HepG2 (cell line): ENCODE data around the gene ZNF467. TPM values are rescaled to one million over a fixed set of nuclear protein-coding genes. Genes with fewer than 3 reads are reported as not detected.

ENCODE experiments used
- ATAC-seq: fragments of 200-7000 bp; cut with Tn5 transposase; 3 replicates; pipeline ENCODE4 v1.9.1; 2020; ENCODE audit warnings: mild to moderate bottlenecking, moderate library complexity
- BruUV-seq: library from RNA; stranded (reverse); fragments of 400-500 nt; replicated peaks from 2 replicates; lab custom pipeline; 2021; lab: Mats Ljungman, UMichigan
- CTCF ChIA-PET: fragments of 300-600 bp; formaldehyde crosslinking; extraction: SDS; loops from one replicate; lab custom pipeline; 2021; ENCODE audit warnings: low total read pairs, inconsistent platforms, low intra/inter-chr PET ratio; lab: Yijun Ruan, JAX
- POLR2A ChIA-PET: fragments of 350-600 bp; sonication (Branson Sonifier 250); formaldehyde crosslinking; loops from one replicate; lab custom pipeline; 2020; ENCODE audit warnings: antibody characterized with exemption, inconsistent platforms; lab: Yijun Ruan, JAX
- DNase-seq: peaks from one replicate; pipeline ENCODE4 v3.0.0-alpha.2; 2015; ENCODE audit warnings: low spot score
- FAIRE-seq: peaks from 3 replicates; lab custom pipeline; 2011; peaks lifted over from hg19 to GRCh38; lab: Jason Lieb, UNC
- H2AFZ ChIP-seq: one replicate; pipeline ENCODE4 v1.6.1; 2011; ENCODE audit warnings: low read length, inconsistent platforms
- H3K27ac ChIP-seq: fragments of 300-600 bp; 3 replicates; pipeline ENCODE4 v1.8.0; 2011; ENCODE audit warnings: mixed run types, mild to moderate bottlenecking, mixed read lengths, low read length, inconsistent platforms; ENCODE audit not compliant: insufficient read depth; ENCODE audit errors: extremely low read length
- H3K27me3 ChIP-seq, 2 experiments: fragments of 200-600 bp in 1 of 2; 2 replicates in 1 of 2; 3 replicates in 1 of 2; pipeline versions ENCODE4 v1.6.0 to v1.8.0; 2011; ENCODE audit warnings: low read length in 2 of 2, mild to moderate bottlenecking in 2 of 2, moderate library complexity in 2 of 2, inconsistent platforms in 1 of 2; ENCODE audit not compliant: insufficient read depth in 2 of 2, control insufficient read depth in 1 of 2
- H3K36me3 ChIP-seq, 2 experiments: fragments of 200-600 bp in 1 of 2; replicated peaks in 1 of 2; 2 replicates in 1 of 2; 3 replicates in 1 of 2; pipeline versions ENCODE4 v1.5.1 to v1.8.0; 2011; ENCODE audit warnings: low read length in 2 of 2, inconsistent platforms in 1 of 2; ENCODE audit not compliant: insufficient read depth in 2 of 2, control insufficient read depth in 1 of 2
- H3K4me1 ChIP-seq: 2 replicates; pipeline ENCODE4 v1.5.1; 2012; ENCODE audit warnings: low read length, inconsistent platforms; ENCODE audit not compliant: insufficient read depth
- H3K4me2 ChIP-seq: 2 replicates; pipeline ENCODE4 v1.6.0; 2011; ENCODE audit warnings: low read depth, low read length, inconsistent platforms
- H3K4me3 ChIP-seq, 3 experiments: fragments of 200-600 bp in 1 of 3; sonication (generic), shearing (Covaris generic) in 1 of 3; replicated peaks in 1 of 3; 2 replicates each; pipeline ENCODE4 v1.5.1; 2011 to 2016; ENCODE audit warnings: low read length in 3 of 3, inconsistent platforms in 2 of 3, low read depth in 2 of 3, mild to moderate bottlenecking in 2 of 3, control low read depth in 1 of 3, mixed read lengths in 1 of 3; ENCODE audit not compliant: insufficient read depth in 1 of 3
- H3K79me2 ChIP-seq: one replicate; pipeline ENCODE4 v1.6.1; 2011; ENCODE audit warnings: low read length, inconsistent platforms; ENCODE audit not compliant: insufficient read depth
- H3K9ac ChIP-seq: 2 replicates; pipeline ENCODE4 v1.6.0; 2011; ENCODE audit warnings: mild to moderate bottlenecking, low read depth, low read length, inconsistent platforms; ENCODE audit not compliant: insufficient read depth
- H3K9me3 ChIP-seq: 2 replicates; pipeline ENCODE4 v1.5.1; 2012; ENCODE audit warnings: mild to moderate bottlenecking, low read length
- H4K20me1 ChIP-seq: 2 replicates; pipeline ENCODE4 v1.6.0; 2011; ENCODE audit warnings: inconsistent platforms, mild to moderate bottlenecking, low read length, moderate library complexity; ENCODE audit not compliant: insufficient read depth
- HMGXB4 ChIP-seq, 2 experiments: sonication (generic) in 1 of 2; formaldehyde crosslinking in 1 of 2; IDR thresholded peaks; 2 replicates each; pipeline versions ENCODE4 v1.4.0 to v1.6.1; 2018 to 2020; ENCODE audit warnings: missing genetic modification reagents in 2 of 2, borderline replicate concordance in 1 of 2, low read depth in 1 of 2, mild to moderate bottlenecking in 1 of 2, missing biosample characterization in 1 of 2
- TRAFD1 ChIP-seq: sonication (generic); formaldehyde crosslinking; IDR thresholded peaks from 2 replicates; pipeline ENCODE4 v1.5.1; 2020; ENCODE audit warnings: missing genetic modification reagents, mild to moderate bottlenecking, borderline replicate concordance
- ZNF263 ChIP-seq: sonication (generic); formaldehyde crosslinking; IDR thresholded peaks from 2 replicates; pipeline ENCODE4 v1.4.0; 2020; ENCODE audit warnings: missing genetic modification reagents
- ZNF878 ChIP-seq: sonication (generic); formaldehyde crosslinking; IDR thresholded peaks from 2 replicates; pipeline ENCODE4 v1.8.1; 2023; ENCODE audit warnings: mild to moderate bottlenecking, missing genetic modification reagents, moderate library complexity
- ZNF879 ChIP-seq: sonication (generic); formaldehyde crosslinking; IDR thresholded peaks from 2 replicates; pipeline ENCODE4 v1.8.1; 2023; ENCODE audit warnings: missing genetic modification reagents
- WGBS: methylation state at CpG from one replicate; pipeline ENCODE4 v1.1.6; 2017; ENCODE audit warnings: low lambda C conversion rate; 5-methylcytosine and 5-hydroxymethylcytosine counted together
- in situ Hi-C: cut with HindIII; loops from 2 replicates; pipeline ENCODE4 v1.10.0; 2017; ENCODE audit warnings: low pct_unique_long_range_greater_than_20kb; ENCODE audit not compliant: extremely low pct_ligation_motif_present
- intact Hi-C: fragments of 100-400 bp; cut with micrococcal nuclease; formaldehyde crosslinking; loops from one replicate; pipeline ENCODE4 v1.10.0; 2022; ENCODE audit not compliant: unreplicated experiment
- polyA plus RNA-seq, 8 experiments: library from polyadenylated mRNA; depleted of rRNA in 3 of 8; stranded (reverse) in 7 of 8; unstranded in 1 of 8; fragments of >200 nt; fragmentation: Illumina TruSeq in 4 of 8; extraction: Trizol in 4 of 8; gene quantifications; 2 replicates each; pipeline versions ENCODE4 v1.2.1 to v1.2.3, GENCODE V29; 2011 to 2016; ENCODE audit warnings: low read depth in 4 of 8, missing spikeins in 1 of 8, mixed read lengths in 1 of 8; ENCODE audit not compliant: insufficient read depth in 1 of 8
- total RNA-seq, 5 experiments: library from RNA; depleted of rRNA; stranded (reverse); fragments of >200 nt; fragmentation: Illumina TruSeq; extraction: Trizol; gene quantifications; 2 replicates each; pipeline ENCODE4 v1.2.3, GENCODE V29; 2016; ENCODE audit warnings: low read depth in 1 of 5

ZNF467 gene
- total and polyA plus RNA-seq, 2 of the 13 experiments (the other 11 are each of a cell fraction or from before 2014, with no cell fraction given), result 0.03 TPM; not detected in 1

- TF ChIP-seq HMGXB4 (CRISPR knock-in tag; IDR thresholded peaks at IDR 0.05; ENCODE audit: borderline replicate concordance in 1 of 2, low read depth in 1 of 2), result no peak
- TF ChIP-seq ZNF879, result no peak
Measured at GRCh38 chr7:149776289-149776688, 2.9 kb upstream of the ZNF467 start (continued).

GRCh38 chr7:149775176-149775556 is 1.8 kb upstream of the ZNF467 start:
- Histone ChIP-seq H2AFZ (no peak overlapping the region), H3K27me3 (peaks cover 23 to 62% of the 10 kb centered on the region in 2 experiments; a peak in 4 of 5 replicates), H3K9me3 (no peaks in the 10 kb centered on the region), H3K36me3 (no peaks in the 10 kb centered on the region), H3K79me2 (no peaks in the 10 kb centered on the region), H4K20me1 (0 out of 2 replicates have a peak, but pooled peaks cover 3% of the 10 kb centered on the region), H3K9ac (no peak overlapping the region), H3K4me2 (no peak overlapping the region), H3K27ac (no peak overlapping the region), H3K4me3 (no peak overlapping the region), H3K4me1 (peaks cover 9% of the 10 kb centered on the region)
- no peak for ATAC-seq
- no peak for FAIRE-seq
- ChIA-PET POLR2A (no interaction called here), CTCF (no interaction called here)
- no peak for DNase-seq
- in situ Hi-C loops (no loop called here), intact Hi-C loops (no loop called here)
- TF ChIP-seq ZNF878 (CRISPR knock-in tag), result no peak
- peak; percentile 42; the same call in 1 of the 2 replicates for TF ChIP-seq ZNF263 (CRISPR knock-in tag)
- no peak for TF ChIP-seq TRAFD1 (CRISPR knock-in tag)
- no TSS peak for BruUV-seq
- WGBS, result 11% methylated on average over 3 of the region's 5 CpGs
